Measurements from ENCODE around the gene SERPINA4.

The SERPINA4 gene

GRCh38 chr14:94582851-94583250 is 21.6 kb downstream of the SERPINA4 start:
- H3K9me3 ChIP-seq (ENCODE audit: control insufficient read depth, insufficient read depth, low read depth, low read length) = no peaks in the 10 kb centered on the region
- H3K4me1 ChIP-seq (ENCODE audit: control insufficient read depth, insufficient read depth, low read length) = no peaks in the 10 kb centered on the region
- no peak overlapping the region for H3K27ac ChIP-seq (ENCODE audit: extremely low read depth, low read depth, low read length)
- TF ChIP-seq HOXC10 (CRISPR knock-in tag; IDR thresholded peaks at IDR 0.05) (no peak), ZNF580 (tag by site-specific recombination; IDR thresholded peaks at IDR 0.05) (no peak)
- no peaks in the 10 kb centered on the region for H3K36me3 ChIP-seq (ENCODE audit: control insufficient read depth in 2 of 2, insufficient read depth in 1 of 2, low read length in 2 of 2)
- ChIA-PET POLR2A (no interaction called here), CTCF (interaction anchor here (0.7 kb wide), 1 partner anchor 184 kb away, joined by 3 read pairs; no protein-coding TSS in a partner anchor)
- no peak overlapping the region for H3K4me3 ChIP-seq (ENCODE audit: low read depth, low read length)

- Histone ChIP-seq H3K4me3 (ENCODE audit: low read depth, low read length) (no peak overlapping the region), H3K4me1 (ENCODE audit: control insufficient read depth, insufficient read depth, low read length) (no peaks in the 10 kb centered on the region)
- POLR2A ChIA-PET = interaction anchor here (0.5 kb wide), 1 partner anchor 1453 kb away, joined by 3 read pairs; no protein-coding TSS in a partner anchor
These were observed 22.3 kb downstream of the SERPINA4 start for GRCh38 chr14:94583557-94583956.

GRCh38 chr14:94584591-94585280 is 23.5 kb downstream of the SERPINA4 start:
- POLR2A ChIA-PET = no interaction called here
- Histone ChIP-seq H3K9me3 (ENCODE audit: control insufficient read depth, insufficient read depth, low read depth, low read length) (no peaks in the 10 kb centered on the region), H3K4me1 (ENCODE audit: control insufficient read depth, insufficient read depth, low read length) (no peaks in the 10 kb centered on the region), H3K36me3 (ENCODE audit: control insufficient read depth in 2 of 2, insufficient read depth in 1 of 2, low read length in 2 of 2) (no peaks in the 10 kb centered on the region), H3K4me3 (ENCODE audit: low read depth, low read length) (no peak overlapping the region), H3K27ac (ENCODE audit: extremely low read depth, low read depth, low read length) (no peak overlapping the region)
- no peak for TF ChIP-seq MYNN (tag by site-specific recombination; IDR thresholded peaks at IDR 0.05; ENCODE audit: borderline replicate concordance)
- CTCF ChIA-PET = interaction anchor here (0.5 kb wide), 1 partner anchor 449 kb away, joined by 3 read pairs; no protein-coding TSS in a partner anchor

More at GRCh38 chr14:94583557-94583956, 22.3 kb downstream of the SERPINA4 start:
- CTCF ChIA-PET = interaction anchor here (0.8 kb wide), 1 partner anchor 18 kb away, joined by 3 read pairs; no protein-coding TSS in a partner anchor
- Histone ChIP-seq H3K9me3 (ENCODE audit: control insufficient read depth, insufficient read depth, low read depth, low read length) (no peaks in the 10 kb centered on the region), H3K27ac (ENCODE audit: extremely low read depth, low read depth, low read length) (no peak overlapping the region), H3K36me3 (ENCODE audit: control insufficient read depth in 2 of 2, insufficient read depth in 1 of 2, low read length in 2 of 2) (no peaks in the 10 kb centered on the region)
- no peak for TF ChIP-seq ZNF362 (tag by site-specific recombination; IDR thresholded peaks at IDR 0.05)
- no peak for TF ChIP-seq ZNF394 (tag by site-specific recombination; IDR thresholded peaks at IDR 0.05; ENCODE audit: borderline replicate concordance)
- TF ChIP-seq ZNF114 (tag by site-specific recombination; IDR thresholded peaks at IDR 0.05) = no peak
- TF ChIP-seq ZNF266 (tag by site-specific recombination; IDR thresholded peaks at IDR 0.05; ENCODE audit: low read depth) = no peak
- no peak for TF ChIP-seq BCL11A (tag by site-specific recombination; IDR thresholded peaks at IDR 0.05; ENCODE audit: low read depth)
- TF ChIP-seq ZNF692 (tag by site-specific recombination; IDR thresholded peaks at IDR 0.05) = no peak
- no peak for TF ChIP-seq ZBTB6 (tag by site-specific recombination; IDR thresholded peaks at IDR 0.05)
- no peak for TF ChIP-seq KLF16 (tag by site-specific recombination; IDR thresholded peaks at IDR 0.05)
- no peak for TF ChIP-seq ZNF184 (tag by site-specific recombination; IDR thresholded peaks at IDR 0.05)
- no peak for TF ChIP-seq ZNF366 (tag by site-specific recombination; conservative IDR thresholded peaks at IDR 0.05)

- Histone ChIP-seq H3K27ac (ENCODE audit: extremely low read depth, low read depth, low read length) (no peak overlapping the region), H3K36me3 (ENCODE audit: control insufficient read depth in 2 of 2, insufficient read depth in 1 of 2, low read length in 2 of 2) (no peaks in the 10 kb centered on the region), H3K4me1 (ENCODE audit: control insufficient read depth, insufficient read depth, low read length) (no peaks in the 10 kb centered on the region), H3K4me3 (ENCODE audit: low read depth, low read length) (no peak overlapping the region), H3K9me3 (ENCODE audit: control insufficient read depth, insufficient read depth, low read depth, low read length) (no peaks in the 10 kb centered on the region)
- CTCF ChIA-PET = no interaction called here
- POLR2A ChIA-PET = no interaction called here
- no peak for TF ChIP-seq ZNF837 (tag by site-specific recombination; IDR thresholded peaks at IDR 0.05)
- TF ChIP-seq ZNF146 (tag by site-specific recombination; IDR thresholded peaks at IDR 0.05) = no peak
- no peak for TF ChIP-seq ZNF626 (tag by site-specific recombination; IDR thresholded peaks at IDR 0.05)
- TF ChIP-seq ZNF777 (tag by site-specific recombination; IDR thresholded peaks at IDR 0.05; ENCODE audit: borderline replicate concordance) = no peak
- no peak for TF ChIP-seq ZFP41 (tag by site-specific recombination; IDR thresholded peaks at IDR 0.05; ENCODE audit: borderline replicate concordance)
- TF ChIP-seq ZXDB (tag by site-specific recombination; IDR thresholded peaks at IDR 0.05) = no peak
- TF ChIP-seq ZNF202 (tag by site-specific recombination; IDR thresholded peaks at IDR 0.05; ENCODE audit: borderline replicate concordance) = no peak
- no peak for TF ChIP-seq ZBTB10 (tag by site-specific recombination; IDR thresholded peaks at IDR 0.05)
These were observed 25.4 kb downstream of the SERPINA4 start for GRCh38 chr14:94586635-94587034.

All from HEK293 (cell line).